Right cardiac atrium (tissue), 5 donors: ENCODE results near the gene KLHL14. TPM values are rescaled to one million over a fixed set of nuclear protein-coding genes. Genes with fewer than 3 reads are reported as not detected.

Source experiments
- ATAC-seq, 2 donors: fragments of 200-7000 bp; cut with Tn5 transposase; one replicate each; pipeline versions ENCODE4 v1.8.0 to v1.9.1; 2020; ENCODE audit warnings: moderate library complexity in 2 of 2, mild to moderate bottlenecking in 1 of 2
- DNase-seq, 3 donors: peaks; one replicate each; pipeline ENCODE4 v3.0.0-alpha.2; 2020
- H3K27ac ChIP-seq: one replicate; pipeline ENCODE4 v1.5.1; 2013; ENCODE audit warnings: mild to moderate bottlenecking, low read length, control low read depth, moderate library complexity
- H3K27me3 ChIP-seq: one replicate; pipeline ENCODE4 v1.6.1; 2013; ENCODE audit not compliant: control insufficient read depth, insufficient read depth
- H3K4me1 ChIP-seq: one replicate; pipeline ENCODE4 v1.6.1; 2013; ENCODE audit warnings: low read length; ENCODE audit not compliant: control insufficient read depth, insufficient read depth
- H3K4me3 ChIP-seq: one replicate; pipeline ENCODE4 v1.5.1; 2013; ENCODE audit warnings: low read length, control low read depth
- H3K9me3 ChIP-seq: one replicate; pipeline ENCODE4 v1.6.1; 2013; ENCODE audit warnings: low read length; ENCODE audit not compliant: control insufficient read depth
- WGBS: extraction: QIAGEN DNeasy Blood & Tissue Kit; methylation state at CpG from one replicate; pipeline ENCODE4 v1.1.7; 2013; 5-methylcytosine and 5-hydroxymethylcytosine counted together
- intact Hi-C, 4 donors: fragments of 100-400 bp; cut with DNase I; formaldehyde crosslinking; loops; one replicate each; pipeline versions ENCODE4 v1.11.0 to v1.14.0; 2022 to 2023
- long read RNA-seq, 4 donors: library from polyadenylated mRNA; unstranded; transcript quantifications; one replicate each; pipeline ENCODE4 v2.0.0, GENCODE V29; 2020 to 2021
- polyA plus RNA-seq: library from polyadenylated mRNA; stranded (reverse); fragments of 200-250 nt; gene quantifications from one replicate; pipeline ENCODE4 v1.2.3, GENCODE V29; 2013
- total RNA-seq, 4 donors: library from RNA; stranded (reverse); fragmentation: NEBNext Ultra II Directional; extraction: Animal tissue kit (Norgen Biotek cat#: 25700); gene quantifications; one replicate each; pipeline ENCODE4 v1.2.1, GENCODE V29; 2021
- donor health status: healthy with polysubstance abuse.
- donor health status: DM: no; HTN: yes; CAD: no.
- donor health status: DM: no; HTN: no; CAD: no.
- donor health status: DM: no; HTN: yes; CAD: no; lungs with severe emphysema.
- donor health status: DM: yes; HTN: yes; CAD: no.

KLHL14 gene, protein sequence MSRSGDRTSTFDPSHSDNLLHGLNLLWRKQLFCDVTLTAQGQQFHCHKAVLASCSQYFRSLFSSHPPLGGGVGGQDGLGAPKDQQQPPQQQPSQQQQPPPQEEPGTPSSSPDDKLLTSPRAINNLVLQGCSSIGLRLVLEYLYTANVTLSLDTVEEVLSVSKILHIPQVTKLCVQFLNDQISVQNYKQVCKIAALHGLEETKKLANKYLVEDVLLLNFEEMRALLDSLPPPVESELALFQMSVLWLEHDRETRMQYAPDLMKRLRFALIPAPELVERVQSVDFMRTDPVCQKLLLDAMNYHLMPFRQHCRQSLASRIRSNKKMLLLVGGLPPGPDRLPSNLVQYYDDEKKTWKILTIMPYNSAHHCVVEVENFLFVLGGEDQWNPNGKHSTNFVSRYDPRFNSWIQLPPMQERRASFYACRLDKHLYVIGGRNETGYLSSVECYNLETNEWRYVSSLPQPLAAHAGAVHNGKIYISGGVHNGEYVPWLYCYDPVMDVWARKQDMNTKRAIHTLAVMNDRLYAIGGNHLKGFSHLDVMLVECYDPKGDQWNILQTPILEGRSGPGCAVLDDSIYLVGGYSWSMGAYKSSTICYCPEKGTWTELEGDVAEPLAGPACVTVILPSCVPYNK
- total RNA-seq (under 1 TPM in 1 of 4 donors, not detected in 3; 0.09 TPM), polyA plus RNA-seq (0.09 TPM)
- long read RNA-seq, donor 1 = 0 reads
- long read RNA-seq, donor 2 = 0 reads
- long read RNA-seq, donor 3 = 0 reads
- long read RNA-seq, donor 4 = 0 reads

DNA sequence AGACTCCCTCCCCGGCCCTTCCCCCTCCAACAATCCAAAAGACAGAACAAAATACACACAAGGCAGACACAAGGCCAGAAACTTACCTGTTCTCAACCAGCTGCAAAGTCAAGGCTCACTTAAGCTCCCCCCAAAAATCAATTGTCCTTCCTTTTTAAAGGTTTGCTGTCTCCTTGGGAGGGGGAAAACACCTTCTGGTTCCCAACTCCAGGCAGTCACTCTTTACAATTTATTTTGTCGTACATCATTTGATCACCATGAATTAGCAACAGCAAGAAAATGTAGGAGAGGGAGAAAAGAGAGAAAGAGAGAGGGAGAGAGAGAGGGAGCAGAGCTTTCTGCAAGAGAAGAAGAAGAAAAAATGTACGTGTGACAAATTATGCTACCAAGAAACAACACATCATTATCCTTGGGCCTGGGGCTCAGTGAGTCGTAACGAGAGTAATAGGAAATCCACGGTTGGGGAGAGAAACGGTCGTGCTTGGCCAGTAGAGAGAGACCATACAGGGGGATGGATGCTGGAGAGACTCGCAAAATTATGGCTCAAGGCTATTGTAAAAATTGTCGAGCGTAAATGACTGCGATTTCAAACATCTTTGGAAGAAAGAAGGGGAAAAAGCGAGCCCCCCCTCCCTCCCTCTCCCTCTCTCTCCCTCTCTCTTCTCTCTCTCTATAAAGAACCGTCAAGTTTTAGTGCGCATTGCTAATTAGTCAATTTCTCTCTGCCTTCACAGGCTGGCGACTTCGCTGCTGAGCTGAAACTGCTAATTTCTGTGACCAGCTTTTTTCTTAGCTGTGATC, at the start of gene KLHL14:
Gene KLHL14 (minus strand): TSS at position 443 of the 801 bp plus-strand sequence. CDS start 2,432 bp downstream, outside the sequence.
- intact Hi-C loops = no loop called here
- ATAC-seq = no peak
- Histone ChIP-seq H3K27ac (no peak within 1 kb of the TSS), H3K4me1 (peaks cover 2% of the 10 kb centered on the region), H3K27me3 (no peaks in the 10 kb centered on the region), H3K9me3 (no peaks in the 10 kb centered on the region), H3K4me3 (peak within 1 kb of the TSS; percentile 82)
- no peak for DNase-seq
- WGBS = 28% methylated on average over 17 of the region's 17 CpGs

DNA sequence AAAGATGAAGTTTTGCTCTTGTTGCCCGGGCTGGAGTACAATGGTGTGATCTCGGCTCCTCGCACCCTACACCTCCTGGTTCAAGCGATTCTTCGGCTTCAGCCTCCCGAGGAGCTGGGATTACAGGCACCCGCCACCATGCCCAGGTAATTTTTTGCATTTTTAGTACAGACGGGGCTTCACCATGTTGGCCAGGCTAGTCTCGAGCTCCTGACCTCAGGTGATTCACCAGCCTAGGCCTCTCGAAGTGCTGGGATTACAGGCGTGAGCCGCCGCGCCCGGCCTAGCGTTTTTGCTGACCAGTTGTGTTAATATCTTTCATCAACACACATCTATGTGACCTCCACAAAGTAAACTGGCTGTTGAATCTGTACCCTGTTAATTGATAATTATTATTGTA, 49.4 kb upstream of the KLHL14 start:
- 86% methylated on average over 16 of the region's 16 CpGs for WGBS
- no peaks in the 10 kb centered on the region for H3K9me3 ChIP-seq
- no peaks in the 10 kb centered on the region for H3K4me1 ChIP-seq
- H3K4me3 ChIP-seq = no peak overlapping the region
- no peak for DNase-seq
- intact Hi-C loops = no loop called here
- no peak for ATAC-seq
- H3K27ac ChIP-seq = no peak overlapping the region
- H3K27me3 ChIP-seq = no peaks in the 10 kb centered on the region

DNA sequence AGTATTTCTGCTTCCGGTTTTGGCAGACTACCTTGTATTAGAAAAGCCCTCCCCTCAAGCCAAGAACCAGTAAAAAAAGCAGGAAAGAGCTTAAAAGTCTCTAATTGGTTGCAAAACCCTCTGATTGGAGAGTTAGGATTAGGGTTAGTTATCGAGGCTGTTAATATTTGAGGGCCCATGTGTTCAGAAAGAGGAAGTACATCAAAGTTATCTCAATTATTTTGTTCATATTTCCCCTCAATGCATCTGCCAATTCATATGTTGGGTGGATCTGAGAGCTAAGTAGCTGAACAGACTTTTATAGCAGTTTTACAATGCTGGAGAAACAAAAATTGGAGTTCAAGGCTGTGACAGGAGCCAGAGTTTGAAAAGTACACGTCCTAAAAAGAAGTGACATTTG, 43.1 kb upstream of the KLHL14 start:
- 68% methylated on average over 3 of the region's 3 CpGs for WGBS
- Histone ChIP-seq H3K27ac (no peak overlapping the region), H3K9me3 (no peaks in the 10 kb centered on the region), H3K4me1 (no peaks in the 10 kb centered on the region), H3K27me3 (no peaks in the 10 kb centered on the region), H3K4me3 (no peak overlapping the region)
- DNase-seq = no peak
- no peak for ATAC-seq
- intact Hi-C loops = loop anchor here in 1 of 4 donors (10.0 kb wide), 1 partner anchor 61 kb away; no protein-coding TSS in a partner anchor

DNA sequence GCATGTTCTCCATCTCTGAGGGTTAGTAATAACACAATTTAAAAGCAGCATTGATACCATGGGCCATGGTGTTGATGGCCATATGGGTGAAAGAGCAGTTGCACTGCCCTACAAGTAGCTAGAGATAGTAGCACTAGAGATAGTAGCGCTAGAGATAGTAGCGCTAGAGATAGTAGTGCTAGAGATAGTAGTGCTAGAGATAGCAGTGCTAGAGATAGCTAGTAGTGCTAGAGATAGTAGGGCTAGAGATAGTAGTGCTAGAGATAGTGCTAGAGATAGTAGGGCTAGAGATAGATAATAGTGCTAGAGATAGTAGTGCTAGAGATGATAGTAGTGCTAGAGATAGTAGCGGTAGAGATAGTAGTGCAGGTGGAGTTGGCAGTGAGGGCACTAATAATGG, 39.5 kb upstream of the KLHL14 start:
- DNase-seq (no peak), ATAC-seq (no peak)
- H3K27ac ChIP-seq = no peak overlapping the region
- intact Hi-C loops = loop anchor here in 1 of 4 donors (10.0 kb wide), 1 partner anchor 58 kb away; no protein-coding TSS in a partner anchor
- no peak overlapping the region for H3K4me3 ChIP-seq
- H3K9me3 ChIP-seq = no peaks in the 10 kb centered on the region
- 22% methylated on average over 3 of the region's 3 CpGs for WGBS
- H3K4me1 ChIP-seq = no peaks in the 10 kb centered on the region
- H3K27me3 ChIP-seq = peaks cover 3% of the 10 kb centered on the region

DNA sequence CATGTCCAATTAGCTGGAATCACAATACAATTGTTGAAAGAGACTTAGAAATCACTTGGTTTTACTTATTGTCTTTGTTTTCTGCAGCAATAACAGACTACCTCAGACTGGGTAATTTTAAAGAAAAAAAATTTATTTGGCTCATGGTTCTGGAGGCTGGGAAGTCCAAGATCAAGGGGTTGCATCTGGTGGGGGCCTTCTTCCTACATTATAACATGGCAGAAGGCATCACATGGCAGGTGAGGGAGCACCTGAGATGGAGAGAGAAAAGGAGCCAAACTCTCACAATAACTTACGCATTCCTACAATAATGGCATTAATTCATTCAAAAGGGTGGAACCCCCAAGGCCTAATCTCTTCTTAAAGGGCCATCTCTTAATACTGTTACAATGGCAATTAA, 37.5 kb upstream of the KLHL14 start:
- DNase-seq (no peak), ATAC-seq (no peak)
- H3K27ac ChIP-seq = no peak overlapping the region
- WGBS = 86% methylated on average over 1 of the region's 1 CpG
- intact Hi-C loops = loop anchor here in 1 of 4 donors (10.0 kb wide), 1 partner anchor 56 kb away; no protein-coding TSS in a partner anchor
- peaks cover 3% of the 10 kb centered on the region for H3K27me3 ChIP-seq
- no peaks in the 10 kb centered on the region for H3K4me1 ChIP-seq
- H3K9me3 ChIP-seq = no peaks in the 10 kb centered on the region
- no peak overlapping the region for H3K4me3 ChIP-seq

DNA sequence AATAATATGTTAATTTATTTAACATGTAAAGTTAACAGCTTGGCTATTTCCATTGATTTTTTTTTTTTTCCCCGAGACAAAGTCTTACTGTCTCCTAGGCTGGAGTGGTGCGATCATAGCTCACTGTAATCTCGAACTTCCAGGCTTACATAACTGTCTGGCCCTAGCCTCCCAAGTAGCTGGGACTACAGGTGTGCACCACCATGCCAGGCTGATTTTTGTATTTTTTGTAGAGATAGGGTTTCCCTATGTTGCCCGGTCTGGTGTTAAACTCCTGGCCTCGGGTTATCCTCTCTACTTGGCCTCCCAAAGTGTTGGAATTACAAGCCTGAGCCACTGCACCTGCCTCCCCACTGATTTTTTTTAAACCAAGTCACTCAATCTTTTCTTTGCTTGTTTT, 32.5 kb upstream of the KLHL14 start:
- ATAC-seq (no peak), DNase-seq (no peak)
- Histone ChIP-seq H3K27ac (no peak overlapping the region), H3K9me3 (no peaks in the 10 kb centered on the region), H3K27me3 (peaks cover 3% of the 10 kb centered on the region), H3K4me1 (no peaks in the 10 kb centered on the region), H3K4me3 (no peak overlapping the region)
- 85% methylated on average over 5 of the region's 5 CpGs for WGBS
- intact Hi-C loops = no loop called here

DNA sequence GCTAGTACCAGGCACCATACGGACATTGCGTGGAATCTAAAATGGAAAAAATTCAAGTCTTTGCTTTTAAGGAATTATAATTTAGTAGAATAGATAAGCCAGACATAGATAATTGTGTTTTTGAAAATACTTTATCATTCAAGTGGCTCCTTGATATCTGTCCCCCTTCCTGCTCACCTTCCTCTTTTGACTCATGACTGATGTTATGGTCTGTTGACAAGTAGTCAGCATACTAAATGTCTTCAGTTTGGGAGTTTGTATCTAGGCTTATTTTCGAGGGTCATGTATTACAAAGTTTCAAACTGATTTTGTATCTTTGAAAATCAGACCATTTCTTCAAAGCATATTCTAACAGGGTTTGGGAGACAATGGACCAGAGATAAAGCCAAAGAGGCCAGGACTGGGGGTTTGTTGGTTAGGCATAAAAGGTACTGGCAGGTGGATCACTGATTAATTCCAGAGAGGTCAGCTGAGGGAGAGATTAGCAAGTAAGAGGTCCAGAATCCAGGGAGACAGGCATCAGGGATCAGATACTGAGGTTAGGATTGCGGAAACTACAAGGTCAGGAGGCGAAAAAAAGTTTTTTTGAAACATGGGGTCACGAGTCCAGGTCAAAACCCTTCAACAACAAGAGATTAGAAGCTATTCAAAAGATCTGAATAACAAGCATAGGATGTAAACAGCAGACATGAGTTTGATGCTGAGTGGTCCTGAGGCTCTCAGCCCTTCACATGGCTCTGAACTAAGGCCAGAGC, 31.5 kb upstream of the KLHL14 start:
- no peak overlapping the region for H3K4me3 ChIP-seq
- DNase-seq = no peak
- H3K4me1 ChIP-seq = no peaks in the 10 kb centered on the region
- no peaks in the 10 kb centered on the region for H3K9me3 ChIP-seq
- no peak for ATAC-seq
- no peak overlapping the region for H3K27ac ChIP-seq
- 58% methylated on average over 6 of the region's 6 CpGs for WGBS
- intact Hi-C loops = no loop called here
- H3K27me3 ChIP-seq = peaks cover 3% of the 10 kb centered on the region

DNA sequence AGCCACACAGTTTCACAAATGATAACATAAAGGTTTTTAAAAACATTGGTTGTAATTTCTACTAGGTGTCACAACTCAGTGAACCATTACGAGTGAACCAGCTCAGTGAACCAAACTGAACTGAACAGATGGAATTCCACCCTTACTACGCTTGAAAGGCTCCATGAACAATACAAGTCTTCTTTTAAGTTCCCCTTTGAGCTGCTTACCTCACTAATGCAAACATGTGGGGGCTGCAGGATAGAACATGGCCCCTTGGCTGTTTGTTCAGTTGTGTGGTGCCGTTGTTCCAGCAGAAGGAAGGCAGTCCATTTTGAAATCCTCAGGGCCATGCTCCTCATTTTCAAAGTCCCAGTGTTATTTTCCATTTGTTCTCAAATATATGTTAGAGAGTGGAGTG, 30.7 kb upstream of the KLHL14 start:
- H3K27me3 ChIP-seq = peaks cover 3% of the 10 kb centered on the region
- no peaks in the 10 kb centered on the region for H3K4me1 ChIP-seq
- ATAC-seq (no peak), DNase-seq (no peak)
- no peak overlapping the region for H3K27ac ChIP-seq
- no peaks in the 10 kb centered on the region for H3K9me3 ChIP-seq
- H3K4me3 ChIP-seq = no peak overlapping the region
- 75% methylated on average over 3 of the region's 3 CpGs for WGBS
- intact Hi-C loops = no loop called here

DNA sequence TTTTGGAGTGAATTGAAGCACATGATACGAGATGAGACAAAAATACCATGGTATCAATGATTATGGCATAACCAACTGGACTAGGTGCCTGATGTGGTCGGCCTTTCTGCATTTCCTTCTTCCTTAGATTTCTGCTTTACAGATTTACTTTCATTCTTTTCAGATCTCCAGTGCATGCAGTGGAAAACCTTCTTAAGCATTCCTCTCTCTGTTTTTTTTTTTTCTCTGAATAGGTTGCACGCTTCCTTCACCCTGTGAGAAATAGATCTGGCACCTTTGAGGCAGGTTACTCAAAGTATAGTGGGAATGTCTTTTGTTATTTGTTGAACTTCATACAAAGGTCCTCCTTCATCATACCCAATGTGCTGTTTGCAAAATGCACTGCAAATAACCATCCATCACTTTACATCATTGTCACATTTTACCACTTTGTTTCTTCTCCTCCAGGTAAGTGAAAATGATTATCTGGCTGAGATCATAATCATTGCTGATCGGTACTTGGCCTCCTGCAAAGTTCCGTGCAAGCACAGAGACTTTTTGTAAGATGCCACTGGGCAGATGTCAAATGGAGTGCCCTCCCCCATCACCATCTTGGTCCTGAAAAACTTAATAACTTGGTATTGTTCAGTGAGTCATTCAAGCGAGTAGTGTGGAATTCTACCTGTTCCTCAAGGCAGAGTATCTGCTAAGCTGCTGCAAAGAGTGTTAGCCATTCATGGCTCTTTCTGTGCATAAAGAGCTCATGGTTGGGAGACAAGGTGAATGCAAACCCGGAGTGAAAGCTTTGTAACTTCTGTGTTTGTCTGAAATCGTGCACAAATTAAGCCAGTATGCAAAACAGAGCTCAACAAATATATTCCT, 30.0 kb upstream of the KLHL14 start:
- no peak for DNase-seq
- H3K27ac ChIP-seq = no peak overlapping the region
- no peak for ATAC-seq
- intact Hi-C loops = no loop called here
- 78% methylated on average over 8 of the region's 8 CpGs for WGBS
- no peaks in the 10 kb centered on the region for H3K9me3 ChIP-seq
- H3K4me1 ChIP-seq = no peaks in the 10 kb centered on the region
- no peak overlapping the region for H3K4me3 ChIP-seq
- no peaks in the 10 kb centered on the region for H3K27me3 ChIP-seq

DNA sequence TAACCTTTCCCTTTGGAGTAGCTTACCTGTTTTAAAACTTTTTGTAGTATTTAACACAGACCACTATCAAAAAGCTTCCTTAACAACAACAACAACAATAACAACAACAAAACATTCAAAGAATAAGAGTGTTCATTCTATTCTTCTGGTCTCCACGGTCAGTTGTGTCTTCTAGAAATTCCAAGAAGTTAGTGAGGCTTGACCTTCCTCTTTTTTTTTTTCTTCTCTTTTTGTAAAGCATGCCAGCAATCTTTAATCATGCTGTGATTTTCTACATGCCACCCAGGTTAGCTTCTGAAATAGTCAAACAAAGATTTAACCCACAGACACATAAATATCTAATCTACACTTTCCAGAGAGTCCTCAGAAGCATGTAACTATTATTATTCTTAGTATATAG, 28.4 kb upstream of the KLHL14 start:
- Histone ChIP-seq H3K4me3 (no peak overlapping the region), H3K27me3 (no peaks in the 10 kb centered on the region), H3K27ac (no peak overlapping the region), H3K4me1 (no peaks in the 10 kb centered on the region), H3K9me3 (no peaks in the 10 kb centered on the region)
- no peak for DNase-seq
- intact Hi-C loops = no loop called here
- ATAC-seq = no peak
- 37% methylated on average over 1 of the region's 1 CpG for WGBS
